ENCODE results near the gene MPPED2. TPM values are rescaled to one million over a fixed set of nuclear protein-coding genes. Genes with fewer than 3 reads are reported as not detected.

The MPPED2 gene
- total and polyA plus RNA-seq, 12 donors = 2.2 to 15.1 (median 10.4) TPM

DNA sequence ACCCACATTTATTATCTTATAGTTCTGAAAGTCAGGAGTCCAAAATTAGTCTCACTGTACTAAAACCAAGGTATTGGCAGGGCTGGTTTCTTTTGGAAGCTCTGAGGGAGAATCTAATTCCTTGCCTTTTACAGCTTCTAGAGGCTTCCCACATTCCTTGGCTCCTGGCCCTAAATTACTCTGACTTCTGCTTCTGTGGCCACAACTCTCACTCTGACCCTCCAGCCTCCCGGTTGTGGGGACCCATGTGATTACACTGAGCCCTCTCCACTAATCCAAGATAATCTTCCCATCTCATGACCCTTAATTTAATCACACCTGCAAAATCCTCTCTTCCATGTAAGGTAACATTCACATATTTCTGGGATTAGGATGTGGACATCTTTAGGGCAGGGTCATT, 152.3 kb downstream of the MPPED2 start:
- H3K4me3 ChIP-seq = no peak overlapping the region
- peak overlapping the region in 2 of 10 donors; percentile 31 to 51 for H3K27ac ChIP-seq
- no peak for DNase-seq
- intact Hi-C loops (cut with DNase I) = no loop called here
- H3K36me3 ChIP-seq = no peaks in the 10 kb centered on the region
- 30 to 52% methylated on average over 1 of the region's 1 CpG for WGBS, 2 donors
- no peaks in the 10 kb centered on the region for H3K27me3 ChIP-seq
- H3K9me3 ChIP-seq = peaks cover 0 to 6% (median 0%) of the 10 kb centered on the region in 11 donors
- TF ChIP-seq, protein P1, sequence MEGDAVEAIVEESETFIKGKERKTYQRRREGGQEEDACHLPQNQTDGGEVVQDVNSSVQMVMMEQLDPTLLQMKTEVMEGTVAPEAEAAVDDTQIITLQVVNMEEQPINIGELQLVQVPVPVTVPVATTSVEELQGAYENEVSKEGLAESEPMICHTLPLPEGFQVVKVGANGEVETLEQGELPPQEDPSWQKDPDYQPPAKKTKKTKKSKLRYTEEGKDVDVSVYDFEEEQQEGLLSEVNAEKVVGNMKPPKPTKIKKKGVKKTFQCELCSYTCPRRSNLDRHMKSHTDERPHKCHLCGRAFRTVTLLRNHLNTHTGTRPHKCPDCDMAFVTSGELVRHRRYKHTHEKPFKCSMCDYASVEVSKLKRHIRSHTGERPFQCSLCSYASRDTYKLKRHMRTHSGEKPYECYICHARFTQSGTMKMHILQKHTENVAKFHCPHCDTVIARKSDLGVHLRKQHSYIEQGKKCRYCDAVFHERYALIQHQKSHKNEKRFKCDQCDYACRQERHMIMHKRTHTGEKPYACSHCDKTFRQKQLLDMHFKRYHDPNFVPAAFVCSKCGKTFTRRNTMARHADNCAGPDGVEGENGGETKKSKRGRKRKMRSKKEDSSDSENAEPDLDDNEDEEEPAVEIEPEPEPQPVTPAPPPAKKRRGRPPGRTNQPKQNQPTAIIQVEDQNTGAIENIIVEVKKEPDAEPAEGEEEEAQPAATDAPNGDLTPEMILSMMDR (IDR thresholded peaks at IDR 0.05) = no peak
- ATAC-seq = peak in 2 of 8 donors; percentile 16 to 46
- H3K4me1 ChIP-seq = peaks cover 3 to 59% (median 27%) of the 10 kb centered on the region in 9 donors

DNA sequence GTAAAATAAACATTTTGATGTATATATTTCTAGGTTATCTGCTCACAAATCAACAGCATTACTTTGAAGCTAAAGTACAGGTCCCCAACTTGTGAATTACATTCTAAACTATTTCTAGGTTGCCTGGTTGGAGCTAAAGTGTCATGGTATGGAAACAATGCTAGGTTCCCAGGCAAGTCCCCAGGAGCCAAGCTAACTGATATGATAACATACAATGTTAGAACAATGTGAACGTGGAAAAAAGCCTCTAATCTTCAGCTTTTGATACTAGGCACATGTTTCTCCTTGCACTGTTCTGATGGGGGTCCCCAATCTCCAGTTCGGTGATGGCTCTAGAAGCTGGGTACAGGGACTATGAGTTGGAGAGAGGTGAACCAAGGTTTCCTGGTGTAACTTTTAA, 153.4 kb downstream of the MPPED2 start:
- Histone ChIP-seq H3K27ac (peak overlapping the region in 6 of 10 donors; percentile 5 to 51 (median 24)), H3K4me3 (no peak overlapping the region), H3K9me3 (peaks cover 0 to 6% (median 0%) of the 10 kb centered on the region in 11 donors), H3K4me1 (peaks cover 3 to 59% (median 27%) of the 10 kb centered on the region in 9 donors), H3K27me3 (no peaks in the 10 kb centered on the region), H3K36me3 (no peaks in the 10 kb centered on the region)
- ATAC-seq (peak in 1 of 8 donors; percentile 7), DNase-seq (no peak)
- intact Hi-C loops (cut with DNase I) = no loop called here
- 48 to 53% methylated on average over 2 of the region's 2 CpGs for WGBS, 2 donors
- TF ChIP-seq, protein P1 (IDR thresholded peaks at IDR 0.05) = no peak

DNA sequence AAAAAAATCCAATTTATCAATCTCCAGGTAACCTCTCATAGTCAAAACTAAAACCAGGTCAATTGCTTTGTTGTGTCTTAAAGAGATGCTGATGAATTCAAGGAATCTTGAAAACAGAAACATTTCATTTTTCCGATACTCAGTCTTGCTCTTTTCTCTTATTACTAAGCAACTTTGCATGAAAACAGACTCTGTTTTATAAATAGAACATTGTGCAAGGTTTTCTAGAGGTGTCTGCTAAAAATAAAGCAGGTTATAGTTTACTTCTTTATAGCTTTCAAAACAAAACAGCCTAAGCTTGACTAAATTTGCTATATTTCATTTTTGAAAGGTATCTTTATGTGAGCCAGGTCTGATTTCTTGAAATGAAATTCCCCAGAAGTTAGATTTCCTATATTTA, 154.0 kb downstream of the MPPED2 start:
- Histone ChIP-seq H3K36me3 (no peaks in the 10 kb centered on the region), H3K27ac (peak overlapping the region in 6 of 10 donors; percentile 5 to 51 (median 24)), H3K4me1 (peaks cover 3 to 57% (median 27%) of the 10 kb centered on the region in 9 donors), H3K4me3 (no peak overlapping the region), H3K9me3 (peaks cover 0 to 6% (median 0%) of the 10 kb centered on the region in 11 donors), H3K27me3 (no peaks in the 10 kb centered on the region)
- ATAC-seq (peak in 4 of 8 donors; percentile 47 to 69 (median 52)), DNase-seq (no peak)
- TF ChIP-seq, protein P1 (IDR thresholded peaks at IDR 0.05) = no peak
- intact Hi-C loops (cut with DNase I) = no loop called here
- WGBS, 2 donors = 49 to 55% methylated on average over 1 of the region's 1 CpG

DNA sequence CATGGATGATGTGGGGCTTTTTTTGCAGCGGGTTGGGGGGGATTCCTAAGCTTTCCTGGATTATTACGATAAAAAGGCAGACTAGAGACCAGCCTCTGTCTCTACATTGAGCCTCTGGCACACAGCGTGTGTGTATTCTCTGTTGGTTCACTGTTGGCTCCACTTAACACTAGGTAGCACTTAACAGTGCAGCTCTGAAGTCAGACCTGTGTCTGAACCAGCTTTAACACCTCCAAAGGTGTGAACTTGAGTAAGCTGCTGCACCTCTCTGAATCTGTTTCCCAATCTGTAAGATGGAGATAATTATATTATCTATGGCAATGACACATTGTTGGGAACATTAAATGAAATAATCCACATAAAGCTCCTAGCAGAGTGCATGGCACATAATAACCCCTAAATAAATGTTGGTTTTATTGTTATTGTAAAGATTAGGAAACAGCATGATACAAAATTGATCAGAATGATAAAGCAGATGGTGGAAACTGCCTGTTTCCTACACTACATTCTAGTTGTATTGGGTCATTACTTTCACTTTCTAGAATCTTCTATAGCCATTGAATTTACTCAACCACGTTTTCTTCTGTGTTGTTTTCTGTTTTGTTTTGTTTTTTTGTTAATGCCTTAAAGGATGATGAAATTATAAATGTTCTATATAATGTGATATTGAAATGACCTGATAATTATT, 154.9 kb downstream of the MPPED2 start:
- DNase-seq = no peak
- intact Hi-C loops (cut with DNase I) = no loop called here
- no peaks in the 10 kb centered on the region for H3K27me3 ChIP-seq
- peaks cover 3 to 57% (median 27%) of the 10 kb centered on the region in 9 donors for H3K4me1 ChIP-seq
- WGBS, 2 donors = 80 to 89% methylated on average over 4 of the region's 4 CpGs
- H3K9me3 ChIP-seq = peaks cover 0 to 6% (median 0%) of the 10 kb centered on the region in 11 donors
- no peaks in the 10 kb centered on the region for H3K36me3 ChIP-seq
- H3K4me3 ChIP-seq = no peak overlapping the region
- H3K27ac ChIP-seq = peak overlapping the region in 3 of 10 donors; percentile 5 to 51 (median 26)
- TF ChIP-seq, protein P1 (IDR thresholded peaks at IDR 0.05) = no peak
- ATAC-seq = no peak

Measured in heart right ventricle (tissue), 16 donors.